Liver (tissue), 9 donors: ENCODE measurements around the gene CXXC5. TPM values are rescaled to one million over a fixed set of nuclear protein-coding genes. Genes with fewer than 3 reads are reported as not detected.

Source experiments
- DNase-seq: peaks from one replicate; pipeline ENCODE4 v3.0.0-alpha.2; 2017; ENCODE audit warnings: low spot score
- H3K27ac ChIP-seq, 2 donors: one replicate each; pipeline ENCODE4 v1.7.0; 2013; ENCODE audit warnings: inconsistent platforms in 2 of 2, low read length in 2 of 2, control low read depth in 1 of 2, low read depth in 1 of 2, mild to moderate bottlenecking in 1 of 2
- H3K27me3 ChIP-seq, 4 donors: one replicate each; pipeline versions ENCODE4 v1.6.1 to v1.7.0; 2013; ENCODE audit warnings: low read length in 3 of 4, inconsistent platforms in 1 of 4, mild to moderate bottlenecking in 1 of 4, moderate library complexity in 1 of 4; ENCODE audit not compliant: control insufficient read depth in 4 of 4, insufficient read depth in 4 of 4
- H3K36me3 ChIP-seq, 4 donors: one replicate each; pipeline versions ENCODE4 v1.6.1 to v1.7.0; 2013; ENCODE audit warnings: low read length in 3 of 4, mild to moderate bottlenecking in 3 of 4, low read depth in 1 of 4, moderate library complexity in 1 of 4; ENCODE audit not compliant: control insufficient read depth in 4 of 4, insufficient read depth in 3 of 4
- H3K4me1 ChIP-seq, 4 donors: one replicate each; pipeline versions ENCODE4 v1.6.1 to v1.7.0; 2013; ENCODE audit warnings: low read length in 3 of 4, mild to moderate bottlenecking in 3 of 4, moderate library complexity in 1 of 4; ENCODE audit not compliant: control insufficient read depth in 4 of 4, insufficient read depth in 4 of 4
- H3K4me3 ChIP-seq, 3 donors: one replicate each; pipeline versions ENCODE4 v1.6.1 to v1.7.0; 2013; ENCODE audit warnings: low read length in 3 of 3, control low read depth in 1 of 3, low read depth in 1 of 3, mild to moderate bottlenecking in 1 of 3
- H3K9ac ChIP-seq, 2 donors: one replicate each; pipeline ENCODE4 v1.7.0; 2013; ENCODE audit warnings: low read length in 2 of 2, mild to moderate bottlenecking in 2 of 2, moderate library complexity in 2 of 2, control low read depth in 1 of 2, low read depth in 1 of 2
- H3K9me3 ChIP-seq, 4 donors: one replicate each; pipeline versions ENCODE4 v1.6.1 to v1.7.0; 2013; ENCODE audit warnings: low read length in 3 of 4; ENCODE audit not compliant: control insufficient read depth in 4 of 4
- ATF3 ChIP-seq: IDR thresholded peaks from 2 replicates; pipeline ENCODE4 v1.6.1; 2016; ENCODE audit warnings: antibody characterized with exemption
- CTCF ChIP-seq: fragments of 150-350 bp; IDR thresholded peaks from 2 replicates; pipeline ENCODE4 v1.5.1; 2017; ENCODE audit warnings: improper control_type of control experiment, low read depth, low read length; ENCODE audit not compliant: missing input control
- EGR1 ChIP-seq, 2 donors: IDR thresholded peaks; 2 replicates each; pipeline ENCODE4 v1.6.1; 2016 to 2018; ENCODE audit warnings: antibody characterized with exemption in 2 of 2, low read depth in 2 of 2
- FOXA1 ChIP-seq: IDR thresholded peaks from 2 replicates; pipeline ENCODE4 v1.6.1; 2016; ENCODE audit warnings: antibody characterized with exemption
- FOXA2 ChIP-seq: IDR thresholded peaks from 2 replicates; pipeline ENCODE4 v1.6.1; 2016; ENCODE audit warnings: antibody characterized with exemption
- GABPA ChIP-seq, 2 donors: IDR thresholded peaks in 1 of 2; conservative IDR thresholded peaks in 1 of 2; 2 replicates each; pipeline ENCODE4 v1.6.1; 2016; ENCODE audit warnings: antibody characterized with exemption in 2 of 2, mild to moderate bottlenecking in 1 of 2, moderate library complexity in 1 of 2
- HNF4A ChIP-seq, 2 donors: conservative IDR thresholded peaks; 2 replicates each; pipeline ENCODE4 v1.6.1; 2016; ENCODE audit warnings: antibody characterized with exemption in 2 of 2, mild to moderate bottlenecking in 2 of 2
- HNF4G ChIP-seq: IDR thresholded peaks from 2 replicates; pipeline ENCODE4 v1.6.1; 2016; ENCODE audit warnings: antibody characterized with exemption
- JUND ChIP-seq, 2 donors: IDR thresholded peaks; 2 replicates each; pipeline ENCODE4 v1.6.1; 2016; ENCODE audit warnings: antibody characterized with exemption in 2 of 2
- MAX ChIP-seq: IDR thresholded peaks from 2 replicates; pipeline ENCODE4 v1.6.1; 2016; ENCODE audit warnings: antibody characterized with exemption
- NR2F2 ChIP-seq: IDR thresholded peaks from 2 replicates; pipeline ENCODE4 v1.6.1; 2016; ENCODE audit warnings: antibody characterized with exemption
- RAD21 ChIP-seq, 2 donors: IDR thresholded peaks; 2 replicates each; pipeline ENCODE4 v1.6.1; 2016; ENCODE audit warnings: antibody characterized with exemption in 2 of 2, mild to moderate bottlenecking in 2 of 2
- REST ChIP-seq: IDR thresholded peaks from 2 replicates; pipeline ENCODE4 v1.6.1; 2016; ENCODE audit warnings: antibody characterized with exemption, mild to moderate bottlenecking
- RXRA ChIP-seq, 2 donors: IDR thresholded peaks; 2 replicates each; pipeline ENCODE4 v1.6.1; 2017 to 2018; ENCODE audit warnings: antibody characterized with exemption in 2 of 2, mild to moderate bottlenecking in 1 of 2
- SP1 ChIP-seq: IDR thresholded peaks from 2 replicates; pipeline ENCODE4 v1.6.1; 2018; ENCODE audit warnings: antibody characterized with exemption, mild to moderate bottlenecking
- TAF1 ChIP-seq: conservative IDR thresholded peaks from 2 replicates; pipeline ENCODE4 v1.6.1; 2016; ENCODE audit warnings: antibody characterized with exemption, mild to moderate bottlenecking
- YY1 ChIP-seq: IDR thresholded peaks from 2 replicates; pipeline ENCODE4 v1.6.1; 2016; ENCODE audit warnings: antibody characterized with exemption, mild to moderate bottlenecking
- ZBTB33 ChIP-seq: IDR thresholded peaks from 2 replicates; pipeline ENCODE4 v1.6.1; 2016; ENCODE audit warnings: antibody characterized with exemption
- WGBS: extraction: QIAGEN DNeasy Blood & Tissue Kit; methylation state at CpG from one replicate; pipeline ENCODE4 v1.1.7; 2013; 5-methylcytosine and 5-hydroxymethylcytosine counted together
- polyA plus RNA-seq, 2 donors: library from polyadenylated mRNA; stranded (reverse) in 1 of 2; unstranded in 1 of 2; fragments of 200-250 nt in 1 of 2; fragments of >200 nt in 1 of 2; fragmentation: Nextera tagmentation in 1 of 2; extraction: Ambion mirVana in 1 of 2; gene quantifications; one replicate each; pipeline versions ENCODE4 v1.2.1 to v1.2.3, GENCODE V29; 2013 to 2015
- total RNA-seq, 2 donors: library from RNA; depleted of rRNA; stranded (reverse); fragments of >200 nt; gene quantifications; one replicate each; pipeline ENCODE4 v1.2.3, GENCODE V29; 2014
- donor health status: healthy.
- donor health status: healthy.
- donor health status: healthy.
- donor health status: healthy.
- donor health status: healthy.

The CXXC5 gene
- total and polyA plus RNA-seq, 4 donors, result 40.6 to 78.6 (median 64.5) TPM

- no peaks in the 10 kb centered on the region for H3K27me3 ChIP-seq
- peak overlapping the region; percentile 97 to 99 for H3K27ac ChIP-seq
- TF ChIP-seq FOXA1, result no peak
- TF ChIP-seq ZBTB33, result no peak
- TF ChIP-seq SP1, result peak; percentile 61
- no peak for TF ChIP-seq HNF4G
- TF ChIP-seq EGR1 (IDR thresholded peaks at IDR 0.05; ENCODE audit: low read depth in 2 of 2), result peak in 1 of 2 donors; percentile 29
- TF ChIP-seq JUND (IDR thresholded peaks at IDR 0.05), result no peak
- no peak for TF ChIP-seq YY1
- TF ChIP-seq REST, result no peak
- TF ChIP-seq RAD21 (IDR thresholded peaks at IDR 0.05), result peak; percentile 30 to 53
- TF ChIP-seq TAF1, result no peak
- TF ChIP-seq RXRA (IDR thresholded peaks at IDR 0.05), result peak in 1 of 2 donors; percentile 34
- no peak for TF ChIP-seq MAX
- TF ChIP-seq ATF3, result no peak
- TF ChIP-seq GABPA (IDR thresholded peaks at IDR 0.05 in 1 of 2, conservative IDR thresholded peaks at IDR 0.05 in 1 of 2), result peak in 1 of 2 donors; percentile 48
- TF ChIP-seq HNF4A (conservative IDR thresholded peaks at IDR 0.05), result peak in 1 of 2 donors; percentile 55
- no peak for TF ChIP-seq NR2F2
- TF ChIP-seq CTCF, result peak; percentile 20
- no peak for TF ChIP-seq FOXA2
- 1% methylated on average over 62 of the region's 62 CpGs for WGBS
- DNase-seq, result peak; percentile 87
- peak overlapping the region; percentile 12 to 56 (median 26) for H3K4me3 ChIP-seq
- no peaks in the 10 kb centered on the region for H3K36me3 ChIP-seq
- peak overlapping the region; percentile 34 to 65 for H3K9ac ChIP-seq
- H3K9me3 ChIP-seq, result no peaks in the 10 kb centered on the region
- peaks cover 31 to 69% (median 56%) of the 10 kb centered on the region in 4 donors for H3K4me1 ChIP-seq
Measured at GRCh38 chr5:139637438-139638089, 10.6 kb upstream of the CXXC5 start.
